ENCODE results near the gene KDM1B.

The KDM1B gene

GRCh38 chr6:18177286-18177965 is 22.2 kb downstream of the KDM1B start:
- DNase-seq (ENCODE audit: extremely low read depth, low read depth): no peak
- no peak for TF ChIP-seq CTCF (IDR thresholded peaks at IDR 0.05; ENCODE audit: low read depth, low read length, missing control alignments)
- H3K4me3 ChIP-seq (replicated peaks; ENCODE audit: low read depth, low read length): no peak overlapping the region

DNA sequence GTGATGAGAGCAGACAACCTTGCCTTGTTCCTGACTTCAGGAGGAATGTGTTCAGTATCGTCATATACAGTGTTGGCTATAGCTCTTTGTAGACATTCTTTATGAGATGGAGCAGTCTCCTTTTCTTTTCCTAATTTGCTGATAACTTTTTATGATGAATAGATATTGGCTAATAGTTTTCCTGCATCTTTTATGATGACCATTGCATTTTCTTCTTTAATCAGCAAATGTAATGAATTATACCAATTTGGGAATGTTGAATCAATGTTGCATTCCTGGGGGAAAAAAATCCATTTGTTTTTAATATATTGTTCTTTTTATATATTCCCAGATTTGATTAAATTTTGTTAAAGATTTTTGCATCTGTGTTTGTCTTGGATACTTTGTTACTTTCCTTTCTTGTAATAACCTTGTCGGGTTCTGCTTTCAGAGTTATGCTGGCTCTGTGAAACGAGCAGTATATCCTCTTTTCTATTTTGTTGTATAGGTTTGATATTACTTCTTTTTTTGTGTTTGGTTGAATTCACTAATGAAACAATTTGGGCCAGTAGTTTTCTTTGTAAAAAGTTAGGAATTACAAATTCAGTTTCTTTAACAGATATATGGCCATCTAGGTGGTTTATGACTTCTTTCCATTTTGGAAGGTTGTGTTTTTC is 23.9 kb downstream of the KDM1B start:
- TF ChIP-seq CTCF (IDR thresholded peaks at IDR 0.05; ENCODE audit: low read depth, low read length, missing control alignments): no peak
- DNase-seq (ENCODE audit: extremely low read depth, low read depth): no peak
- no peak overlapping the region for H3K4me3 ChIP-seq (replicated peaks; ENCODE audit: low read depth, low read length)

DNA sequence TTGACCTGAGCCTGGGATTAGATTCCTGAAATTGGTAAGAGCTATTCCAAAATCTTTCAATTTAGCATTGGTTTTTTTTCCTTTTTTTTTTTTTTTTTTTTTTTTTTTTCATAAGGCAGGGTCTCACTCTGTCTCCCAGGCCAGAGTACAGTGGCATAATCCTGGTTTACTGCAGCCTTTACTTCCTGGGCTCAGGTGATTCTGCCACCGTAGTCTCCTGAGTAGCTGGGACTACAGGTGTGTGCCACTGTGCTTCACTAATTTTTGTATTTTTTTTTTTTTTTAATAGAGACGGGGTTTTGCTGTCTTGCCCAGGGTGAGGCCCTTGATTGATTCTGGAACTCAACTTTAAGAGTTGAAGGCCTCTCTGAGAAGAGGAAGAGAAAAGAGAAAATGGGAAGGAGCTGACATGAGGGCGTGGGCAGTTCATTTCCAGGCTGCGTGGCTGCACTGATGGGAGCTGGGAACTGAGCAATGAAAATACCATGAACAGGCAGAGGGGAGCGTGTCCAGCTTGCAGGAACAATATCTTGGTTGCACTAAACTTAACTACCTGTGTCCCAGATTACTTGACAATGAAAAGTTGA is 24.6 kb downstream of the KDM1B start:
- DNase-seq (ENCODE audit: extremely low read depth, low read depth): no peak
- no peak overlapping the region for H3K4me3 ChIP-seq (replicated peaks; ENCODE audit: low read depth, low read length)
- no peak for TF ChIP-seq CTCF (IDR thresholded peaks at IDR 0.05; ENCODE audit: low read depth, low read length, missing control alignments)

DNA sequence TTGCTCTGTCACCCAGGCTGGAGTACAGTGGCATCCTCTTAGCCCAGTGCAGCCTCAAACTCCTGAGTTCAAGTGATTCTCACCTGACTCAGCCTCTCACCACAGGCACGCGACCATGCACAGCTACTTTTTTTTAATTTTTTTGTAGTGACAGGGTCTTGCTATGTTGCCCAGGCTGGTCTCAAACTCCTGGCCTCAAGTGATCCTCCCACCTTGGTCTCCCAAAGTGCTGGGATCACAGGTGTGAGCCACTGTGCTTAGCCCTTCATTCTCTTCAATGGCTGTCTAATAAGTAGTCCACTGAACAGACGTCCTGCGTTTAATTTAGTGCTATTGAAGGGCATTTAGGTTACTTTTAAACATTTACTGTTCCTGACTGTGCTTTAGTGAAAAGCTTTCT is 27.3 kb downstream of the KDM1B start:
- DNase-seq (ENCODE audit: extremely low read depth, low read depth): no peak
- no peak overlapping the region for H3K4me3 ChIP-seq (replicated peaks; ENCODE audit: low read depth, low read length)

GRCh38 chr6:18183766-18184165 is 28.5 kb downstream of the KDM1B start:
- DNase-seq (ENCODE audit: extremely low read depth, low read depth): no peak
- no peak for TF ChIP-seq CTCF (IDR thresholded peaks at IDR 0.05; ENCODE audit: low read depth, low read length, missing control alignments)
- H3K4me3 ChIP-seq (replicated peaks; ENCODE audit: low read depth, low read length): no peak overlapping the region

More for the DNA sequence above, 27.3 kb downstream of the KDM1B start:
- TF ChIP-seq CTCF (IDR thresholded peaks at IDR 0.05; ENCODE audit: low read depth, low read length, missing control alignments): no peak

- TF ChIP-seq CTCF (IDR thresholded peaks at IDR 0.05; ENCODE audit: low read depth, low read length, missing control alignments): no peak
- DNase-seq (ENCODE audit: extremely low read depth, low read depth): no peak
Observed at GRCh38 chr6:18185624-18186023, 30.4 kb downstream of the KDM1B start.

More at GRCh38 chr6:18185624-18186023, 30.4 kb downstream of the KDM1B start:
- no peak overlapping the region for H3K4me3 ChIP-seq (replicated peaks; ENCODE audit: low read depth, low read length)
